ENCODE data around the gene RPS6KL1.

The RPS6KL1 gene

DNA sequence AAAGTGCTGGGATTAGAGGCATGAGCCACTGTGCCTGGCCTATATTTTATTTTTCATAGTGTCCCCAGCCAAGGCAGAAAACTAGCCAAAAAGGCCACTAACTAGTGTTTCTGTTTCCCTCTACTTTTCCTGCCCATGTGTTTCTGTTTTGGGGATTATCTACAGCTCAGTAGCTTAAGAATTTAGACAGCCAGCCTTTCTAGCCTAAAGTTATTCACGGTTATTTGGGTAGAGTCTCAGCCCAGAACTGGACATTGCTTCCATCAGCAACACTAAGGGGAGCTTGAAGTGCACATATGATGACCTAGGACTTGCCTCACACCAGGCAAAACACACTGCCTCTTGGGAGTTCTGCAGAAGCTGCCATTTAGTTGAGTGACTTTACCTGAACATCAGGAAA is 65.0 kb downstream of the RPS6KL1 start:
- H3K4me3 ChIP-seq (ENCODE audit: low read depth, low read length), result no peak overlapping the region
- in situ Hi-C loops (cut with HindIII; ENCODE audit: low sequenced_read_pairs), result no loop called here
- TF ChIP-seq, protein P1, sequence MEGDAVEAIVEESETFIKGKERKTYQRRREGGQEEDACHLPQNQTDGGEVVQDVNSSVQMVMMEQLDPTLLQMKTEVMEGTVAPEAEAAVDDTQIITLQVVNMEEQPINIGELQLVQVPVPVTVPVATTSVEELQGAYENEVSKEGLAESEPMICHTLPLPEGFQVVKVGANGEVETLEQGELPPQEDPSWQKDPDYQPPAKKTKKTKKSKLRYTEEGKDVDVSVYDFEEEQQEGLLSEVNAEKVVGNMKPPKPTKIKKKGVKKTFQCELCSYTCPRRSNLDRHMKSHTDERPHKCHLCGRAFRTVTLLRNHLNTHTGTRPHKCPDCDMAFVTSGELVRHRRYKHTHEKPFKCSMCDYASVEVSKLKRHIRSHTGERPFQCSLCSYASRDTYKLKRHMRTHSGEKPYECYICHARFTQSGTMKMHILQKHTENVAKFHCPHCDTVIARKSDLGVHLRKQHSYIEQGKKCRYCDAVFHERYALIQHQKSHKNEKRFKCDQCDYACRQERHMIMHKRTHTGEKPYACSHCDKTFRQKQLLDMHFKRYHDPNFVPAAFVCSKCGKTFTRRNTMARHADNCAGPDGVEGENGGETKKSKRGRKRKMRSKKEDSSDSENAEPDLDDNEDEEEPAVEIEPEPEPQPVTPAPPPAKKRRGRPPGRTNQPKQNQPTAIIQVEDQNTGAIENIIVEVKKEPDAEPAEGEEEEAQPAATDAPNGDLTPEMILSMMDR (IDR thresholded peaks at IDR 0.05; ENCODE audit: low read depth, low read length, missing control alignments), result no peak
- no peak for DNase-seq (ENCODE audit: low read depth)

DNA sequence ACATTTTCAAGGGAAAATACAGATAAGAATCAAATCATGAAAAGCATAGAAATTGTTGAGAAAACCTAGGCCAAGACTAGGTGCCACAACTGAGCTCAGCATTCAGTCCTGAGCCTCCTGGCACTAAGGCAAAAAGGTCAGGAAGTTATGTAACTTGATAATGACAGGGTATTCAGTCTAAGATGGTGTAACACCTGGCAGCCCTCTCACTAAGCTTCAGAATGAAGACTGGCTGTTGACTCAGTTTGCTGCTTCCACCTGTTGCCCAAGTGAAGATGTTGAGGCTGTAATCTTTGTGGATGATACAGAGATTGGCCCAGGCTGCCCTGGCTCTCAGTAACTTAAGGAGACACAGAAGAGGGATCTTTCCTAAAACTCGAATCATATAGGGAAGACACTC is 66.7 kb downstream of the RPS6KL1 start:
- H3K4me3 ChIP-seq (ENCODE audit: low read depth, low read length), result no peak overlapping the region
- TF ChIP-seq, protein P1 (IDR thresholded peaks at IDR 0.05; ENCODE audit: low read depth, low read length, missing control alignments), result no peak
- DNase-seq (ENCODE audit: low read depth), result no peak
- in situ Hi-C loops (cut with HindIII; ENCODE audit: low sequenced_read_pairs), result no loop called here

DNA sequence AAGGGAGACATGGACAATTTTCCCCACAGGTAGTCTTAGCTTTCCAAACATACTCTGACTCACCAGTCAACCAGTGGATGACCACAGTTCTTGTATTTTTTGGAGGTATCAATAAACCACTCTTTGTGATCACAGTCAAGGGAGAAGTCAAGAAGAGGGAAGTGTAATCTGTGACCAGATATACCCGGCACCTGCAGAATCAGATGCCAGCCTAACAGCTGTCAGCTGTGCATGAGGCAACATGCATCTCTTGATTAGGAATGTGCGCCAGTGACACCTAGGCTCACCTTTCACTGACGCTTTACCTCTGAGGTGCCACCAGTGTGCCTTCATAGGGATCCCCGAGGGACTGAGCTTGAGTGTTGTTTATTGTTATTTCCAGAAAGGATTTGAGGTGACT is 67.1 kb downstream of the RPS6KL1 start:
- in situ Hi-C loops (cut with HindIII; ENCODE audit: low sequenced_read_pairs), result no loop called here
- DNase-seq (ENCODE audit: low read depth), result no peak
- TF ChIP-seq, protein P1 (IDR thresholded peaks at IDR 0.05; ENCODE audit: low read depth, low read length, missing control alignments), result no peak
- H3K4me3 ChIP-seq (ENCODE audit: low read depth, low read length), result no peak overlapping the region

DNA sequence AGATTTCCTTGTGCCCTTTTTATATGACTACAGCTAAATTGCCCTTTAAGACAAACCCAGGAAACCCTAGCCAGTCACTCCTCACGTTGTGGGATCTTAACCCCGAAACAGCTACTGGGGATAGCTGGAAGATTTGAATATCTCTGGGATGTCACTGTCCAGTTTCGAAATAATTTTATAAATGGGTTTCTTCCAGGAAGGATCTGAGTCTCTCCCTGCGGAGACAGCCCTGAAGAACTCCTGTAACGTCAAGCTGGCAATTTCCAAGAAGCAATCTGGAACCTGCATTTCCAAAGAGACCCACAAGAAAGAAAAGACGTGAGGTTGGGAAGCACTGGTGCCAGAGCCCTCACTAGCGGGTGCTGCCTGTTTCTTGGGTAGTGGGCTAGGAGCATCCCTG is 68.0 kb downstream of the RPS6KL1 start:
- H3K4me3 ChIP-seq (ENCODE audit: low read depth, low read length), result no peak overlapping the region
- no peak for DNase-seq (ENCODE audit: low read depth)
- TF ChIP-seq, protein P1 (IDR thresholded peaks at IDR 0.05; ENCODE audit: low read depth, low read length, missing control alignments), result no peak
- in situ Hi-C loops (cut with HindIII; ENCODE audit: low sequenced_read_pairs), result no loop called here

All from astrocyte of the cerebellum (primary cell).